SH-SY5Y (cell line): Measurements from ENCODE around the gene TBK1.

Experiments
- GATA2 ChIP-seq: IDR thresholded peaks from 2 replicates; pipeline ENCODE4 v1.6.1; 2011; ENCODE audit warnings: mild to moderate bottlenecking, low read depth, low read length
- GATA3 ChIP-seq: IDR thresholded peaks from 2 replicates; pipeline ENCODE4 v1.6.1; 2011; ENCODE audit warnings: low read depth, mild to moderate bottlenecking, low read length, moderate library complexity

DNA sequence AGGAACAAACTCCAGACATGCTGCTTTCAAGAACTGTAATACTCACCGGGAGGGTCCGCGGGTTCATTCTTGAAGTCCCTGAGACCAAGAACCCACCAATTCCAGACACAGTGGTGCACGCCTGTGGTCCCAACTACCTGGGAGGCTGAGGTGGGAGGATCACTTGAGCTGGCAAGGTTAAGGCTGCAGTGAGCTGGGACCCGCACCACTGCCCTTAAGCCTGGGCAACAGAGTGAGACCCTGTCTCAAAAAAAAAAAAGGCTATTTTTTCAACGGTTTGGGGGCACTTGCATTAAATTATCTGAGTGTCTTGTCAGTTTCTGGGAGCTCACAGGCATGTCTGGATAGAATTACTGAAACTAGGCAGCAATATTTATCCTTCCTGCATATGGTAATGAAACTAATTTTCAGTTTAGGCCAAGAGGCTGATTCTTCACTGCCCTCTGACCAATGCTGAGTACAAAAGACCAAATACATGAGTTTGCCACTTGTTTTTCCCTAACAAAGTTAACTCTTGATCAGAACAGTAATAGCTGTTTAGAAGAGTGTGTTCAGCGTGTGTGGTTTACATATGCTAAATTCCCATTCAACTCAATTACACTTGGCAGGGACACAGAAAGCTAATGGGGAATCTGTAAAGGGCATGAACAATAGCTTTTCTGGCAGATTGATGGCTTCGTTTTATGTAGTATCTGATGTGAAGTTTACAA, 92.6 kb downstream of the TBK1 start:
- no peak for TF ChIP-seq GATA2
- no peak for TF ChIP-seq GATA3
